ENCODE results near the gene REXO4.

DNA sequence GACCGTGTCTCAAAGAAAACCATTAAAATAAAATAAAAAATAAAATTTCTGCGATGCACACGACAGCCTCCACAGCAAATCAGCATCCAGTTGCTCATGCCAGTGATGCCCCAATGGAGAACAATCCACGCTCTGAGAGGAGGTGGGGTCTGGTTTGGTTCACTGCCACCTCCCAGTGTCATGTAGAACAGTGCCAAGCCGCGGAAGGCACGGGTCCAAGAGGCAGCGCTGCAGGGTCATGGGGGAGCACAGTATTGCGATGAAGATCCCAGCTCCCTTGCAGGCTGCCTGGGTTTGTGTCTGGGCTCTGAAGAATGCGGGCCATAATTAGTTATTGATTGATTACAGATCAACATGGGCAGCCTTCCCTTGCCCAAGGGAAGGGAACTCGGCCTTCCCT, 35.8 kb upstream of the REXO4 start:
- TF ChIP-seq, protein P1, sequence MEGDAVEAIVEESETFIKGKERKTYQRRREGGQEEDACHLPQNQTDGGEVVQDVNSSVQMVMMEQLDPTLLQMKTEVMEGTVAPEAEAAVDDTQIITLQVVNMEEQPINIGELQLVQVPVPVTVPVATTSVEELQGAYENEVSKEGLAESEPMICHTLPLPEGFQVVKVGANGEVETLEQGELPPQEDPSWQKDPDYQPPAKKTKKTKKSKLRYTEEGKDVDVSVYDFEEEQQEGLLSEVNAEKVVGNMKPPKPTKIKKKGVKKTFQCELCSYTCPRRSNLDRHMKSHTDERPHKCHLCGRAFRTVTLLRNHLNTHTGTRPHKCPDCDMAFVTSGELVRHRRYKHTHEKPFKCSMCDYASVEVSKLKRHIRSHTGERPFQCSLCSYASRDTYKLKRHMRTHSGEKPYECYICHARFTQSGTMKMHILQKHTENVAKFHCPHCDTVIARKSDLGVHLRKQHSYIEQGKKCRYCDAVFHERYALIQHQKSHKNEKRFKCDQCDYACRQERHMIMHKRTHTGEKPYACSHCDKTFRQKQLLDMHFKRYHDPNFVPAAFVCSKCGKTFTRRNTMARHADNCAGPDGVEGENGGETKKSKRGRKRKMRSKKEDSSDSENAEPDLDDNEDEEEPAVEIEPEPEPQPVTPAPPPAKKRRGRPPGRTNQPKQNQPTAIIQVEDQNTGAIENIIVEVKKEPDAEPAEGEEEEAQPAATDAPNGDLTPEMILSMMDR (IDR thresholded peaks at IDR 0.05; ENCODE audit: control extremely low read depth in 1 of 3, insufficient read depth in 1 of 3, low read depth in 1 of 3, low read length in 3 of 3): no peak
- TF ChIP-seq EZH2 (IDR thresholded peaks at IDR 0.05; ENCODE audit: low read depth, low read length, severe bottlenecking) (no peak), MAFK (IDR thresholded peaks at IDR 0.05; ENCODE audit: low read depth, low read length) (no peak), POLR2A (IDR thresholded peaks at IDR 0.05; ENCODE audit: control extremely low read depth in 1 of 2, low read depth in 2 of 2, low read length in 2 of 2) (no peak)

All from H1 (cell line).